Astrocyte (in vitro differentiated cells and primary cell): ENCODE data around the gene ZCCHC2. TPM values are rescaled to one million over a fixed set of nuclear protein-coding genes. Genes with fewer than 3 reads are reported as not detected.

Experiments
- DNase-seq: peaks from one replicate; pipeline ENCODE4 v3.0.0-alpha.2; 2010; ENCODE audit warnings: low read depth
- FAIRE-seq: peaks from 2 replicates; lab custom pipeline; 2011; peaks lifted over from hg19 to GRCh38; lab: Jason Lieb, UNC
- H2AFZ ChIP-seq: 2 replicates; pipeline ENCODE4 v1.6.0; 2012; ENCODE audit warnings: low read depth, low read length, inconsistent platforms
- H3K27ac ChIP-seq: 2 replicates; pipeline ENCODE4 v1.5.1; 2011; ENCODE audit warnings: low read depth, low read length, inconsistent platforms
- H3K27me3 ChIP-seq: 2 replicates; pipeline ENCODE4 v1.6.0; 2011; ENCODE audit warnings: low read length, inconsistent platforms; ENCODE audit not compliant: insufficient read depth
- H3K36me3 ChIP-seq: 2 replicates; pipeline ENCODE4 v1.5.1; 2011; ENCODE audit warnings: low read length, inconsistent platforms; ENCODE audit not compliant: insufficient read depth
- H3K4me1 ChIP-seq: 2 replicates; pipeline ENCODE4 v1.5.1; 2011; ENCODE audit warnings: low read length, inconsistent platforms; ENCODE audit not compliant: insufficient read depth
- H3K4me2 ChIP-seq: 2 replicates; pipeline ENCODE4 v1.6.0; 2012; ENCODE audit warnings: low read length, inconsistent platforms
- H3K4me3 ChIP-seq: 2 replicates; pipeline ENCODE4 v1.5.1; 2011; ENCODE audit warnings: low read depth, mild to moderate bottlenecking, low read length, inconsistent platforms; ENCODE audit not compliant: insufficient read depth
- H3K79me2 ChIP-seq: 2 replicates; pipeline ENCODE4 v1.6.0; 2012; ENCODE audit warnings: mild to moderate bottlenecking, low read length, inconsistent platforms; ENCODE audit not compliant: insufficient read depth
- H3K9ac ChIP-seq: 2 replicates; pipeline ENCODE4 v1.6.0; 2012; ENCODE audit warnings: mild to moderate bottlenecking, low read length, inconsistent platforms
- H3K9me3 ChIP-seq: 2 replicates; pipeline ENCODE4 v1.5.1; 2012; ENCODE audit warnings: low read depth, mild to moderate bottlenecking, low read length, inconsistent platforms; ENCODE audit not compliant: insufficient read depth
- H4K20me1 ChIP-seq: 2 replicates; pipeline ENCODE4 v1.6.0; 2012; ENCODE audit warnings: low read length, inconsistent platforms; ENCODE audit not compliant: insufficient read depth
- H3K27ac Mint-ChIP-seq: one replicate; pipeline ENCODE4 v1.8.0; 2021; ENCODE audit warnings: mild to moderate bottlenecking, mixed read lengths; ENCODE audit not compliant: unreplicated experiment
- H3K27me3 Mint-ChIP-seq: one replicate; pipeline ENCODE4 v1.8.0; 2021; ENCODE audit warnings: low read depth, mixed read lengths; ENCODE audit not compliant: unreplicated experiment
- H3K36me3 Mint-ChIP-seq: one replicate; pipeline ENCODE4 v1.8.0; 2021; ENCODE audit warnings: low read depth, mixed read lengths; ENCODE audit not compliant: unreplicated experiment
- H3K4me1 Mint-ChIP-seq: one replicate; pipeline ENCODE4 v1.8.0; 2021; ENCODE audit warnings: low read depth, mixed read lengths; ENCODE audit not compliant: unreplicated experiment
- H3K4me3 Mint-ChIP-seq: one replicate; pipeline ENCODE4 v1.8.0; 2021; ENCODE audit warnings: mild to moderate bottlenecking, moderate library complexity, mixed read lengths; ENCODE audit not compliant: unreplicated experiment
- H3K9me3 Mint-ChIP-seq: one replicate; pipeline ENCODE4 v1.8.0; 2021; ENCODE audit warnings: mild to moderate bottlenecking, mixed read lengths; ENCODE audit not compliant: unreplicated experiment
- EZH2 ChIP-seq: IDR thresholded peaks from 2 replicates; pipeline ENCODE4 v1.6.1; 2012; ENCODE audit warnings: mild to moderate bottlenecking, low read length, inconsistent platforms; ENCODE audit not compliant: insufficient read depth
- total RNA-seq: library from RNA; stranded (reverse); gene quantifications from 2 replicates; pipeline ENCODE4 v1.2.1, GENCODE V29; 2021
- TF ChIP-seq, protein P1 (sequence below): IDR thresholded peaks from 2 replicates; pipeline ENCODE4 v1.5.1; 2011; ENCODE audit warnings: low read depth, mild to moderate bottlenecking, inconsistent platforms, low read length, moderate library complexity; ENCODE audit not compliant: insufficient read depth

Gene ZCCHC2
- total RNA-seq, 1 donor from 2014 or later = 14.8 TPM

DNA sequence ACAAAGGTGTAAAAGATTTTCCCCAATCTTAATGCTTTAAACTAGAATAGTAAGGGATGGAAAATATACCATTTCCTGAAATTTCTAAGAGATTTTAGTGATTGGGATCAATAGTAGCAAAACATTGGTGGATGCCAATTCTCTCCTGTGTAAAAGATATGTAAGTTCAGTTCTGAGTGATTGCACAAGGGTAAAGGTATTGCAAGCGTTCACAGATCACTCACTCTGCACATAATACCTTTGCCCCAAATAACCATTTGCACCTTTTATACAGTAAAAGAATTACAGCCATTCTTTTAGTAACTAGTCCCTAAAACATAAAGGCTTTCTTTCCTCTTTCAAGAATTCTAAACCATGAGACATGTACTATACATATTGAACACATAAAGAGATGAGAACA lies 13.0 kb upstream of the ZCCHC2 start:
- Mint-ChIP-seq H3K9me3 (peaks cover 12% of the 10 kb centered on the region), H3K4me1 (peaks cover 9% of the 10 kb centered on the region), H3K27me3 (no peaks in the 10 kb centered on the region), H3K4me3 (no peak overlapping the region), H3K27ac (no peak overlapping the region), H3K36me3 (peaks cover 9% of the 10 kb centered on the region)
- Histone ChIP-seq H4K20me1 (no peaks in the 10 kb centered on the region), H2AFZ (no peak overlapping the region), H3K4me3 (no peak overlapping the region), H3K36me3 (no peaks in the 10 kb centered on the region), H3K27ac (no peak overlapping the region), H3K9me3 (no peaks in the 10 kb centered on the region), H3K9ac (no peak overlapping the region), H3K4me2 (no peak overlapping the region), H3K79me2 (no peaks in the 10 kb centered on the region), H3K4me1 (no peaks in the 10 kb centered on the region), H3K27me3 (no peaks in the 10 kb centered on the region)
- DNase-seq (no peak), FAIRE-seq (no peak)
- TF ChIP-seq, protein P1, sequence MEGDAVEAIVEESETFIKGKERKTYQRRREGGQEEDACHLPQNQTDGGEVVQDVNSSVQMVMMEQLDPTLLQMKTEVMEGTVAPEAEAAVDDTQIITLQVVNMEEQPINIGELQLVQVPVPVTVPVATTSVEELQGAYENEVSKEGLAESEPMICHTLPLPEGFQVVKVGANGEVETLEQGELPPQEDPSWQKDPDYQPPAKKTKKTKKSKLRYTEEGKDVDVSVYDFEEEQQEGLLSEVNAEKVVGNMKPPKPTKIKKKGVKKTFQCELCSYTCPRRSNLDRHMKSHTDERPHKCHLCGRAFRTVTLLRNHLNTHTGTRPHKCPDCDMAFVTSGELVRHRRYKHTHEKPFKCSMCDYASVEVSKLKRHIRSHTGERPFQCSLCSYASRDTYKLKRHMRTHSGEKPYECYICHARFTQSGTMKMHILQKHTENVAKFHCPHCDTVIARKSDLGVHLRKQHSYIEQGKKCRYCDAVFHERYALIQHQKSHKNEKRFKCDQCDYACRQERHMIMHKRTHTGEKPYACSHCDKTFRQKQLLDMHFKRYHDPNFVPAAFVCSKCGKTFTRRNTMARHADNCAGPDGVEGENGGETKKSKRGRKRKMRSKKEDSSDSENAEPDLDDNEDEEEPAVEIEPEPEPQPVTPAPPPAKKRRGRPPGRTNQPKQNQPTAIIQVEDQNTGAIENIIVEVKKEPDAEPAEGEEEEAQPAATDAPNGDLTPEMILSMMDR = no peak
- TF ChIP-seq EZH2 = no peak

- no peaks in the 10 kb centered on the region for H3K79me2 ChIP-seq
- H3K27me3 ChIP-seq = no peaks in the 10 kb centered on the region
- H3K4me3 ChIP-seq = no peak overlapping the region
- no peak for TF ChIP-seq EZH2
- TF ChIP-seq, protein P1 = no peak
- H3K36me3 ChIP-seq = no peaks in the 10 kb centered on the region
- H3K27ac ChIP-seq = no peak overlapping the region
- no peak overlapping the region for H3K4me2 ChIP-seq
- Mint-ChIP-seq H3K9me3 (peaks cover 12% of the 10 kb centered on the region), H3K27ac (no peak overlapping the region), H3K4me3 (no peak overlapping the region), H3K27me3 (no peaks in the 10 kb centered on the region), H3K36me3 (peaks cover 9% of the 10 kb centered on the region), H3K4me1 (peaks cover 8% of the 10 kb centered on the region)
- no peak overlapping the region for H2AFZ ChIP-seq
- H4K20me1 ChIP-seq = no peaks in the 10 kb centered on the region
- DNase-seq (no peak), FAIRE-seq (no peak)
- no peaks in the 10 kb centered on the region for H3K4me1 ChIP-seq
- no peak overlapping the region for H3K9ac ChIP-seq
- no peaks in the 10 kb centered on the region for H3K9me3 ChIP-seq
These were observed 12.0 kb upstream of the ZCCHC2 start for GRCh38 chr18:62510789-62511188.

- no peak for FAIRE-seq
- H3K4me1 ChIP-seq = no peaks in the 10 kb centered on the region
These were observed 10.3 kb upstream of the ZCCHC2 start for GRCh38 chr18:62512532-62512931.

More at GRCh38 chr18:62512532-62512931, 10.3 kb upstream of the ZCCHC2 start:
- no peak for TF ChIP-seq EZH2
- TF ChIP-seq, protein P1 = no peak
- Histone ChIP-seq H3K27me3 (no peaks in the 10 kb centered on the region), H3K27ac (no peak overlapping the region), H4K20me1 (no peaks in the 10 kb centered on the region), H3K9me3 (no peaks in the 10 kb centered on the region), H3K4me2 (no peak overlapping the region), H3K36me3 (no peaks in the 10 kb centered on the region), H3K4me3 (no peak overlapping the region), H2AFZ (no peak overlapping the region), H3K79me2 (no peaks in the 10 kb centered on the region), H3K9ac (no peak overlapping the region)
- peaks cover 12% of the 10 kb centered on the region for H3K9me3 Mint-ChIP-seq
- no peak overlapping the region for H3K4me3 Mint-ChIP-seq
- peaks cover 9% of the 10 kb centered on the region for H3K36me3 Mint-ChIP-seq
- no peak for DNase-seq
- no peak overlapping the region for H3K27ac Mint-ChIP-seq
- H3K27me3 Mint-ChIP-seq = no peaks in the 10 kb centered on the region
- H3K4me1 Mint-ChIP-seq = no peaks in the 10 kb centered on the region
